ENCODE measurements around the gene ABHD12B. TPM values are rescaled to one million over a fixed set of nuclear protein-coding genes. Genes with fewer than 3 reads are reported as not detected.

ABHD12B gene
- total and polyA plus RNA-seq, 9 of the 15 experiments (the other 6 are each of a cell fraction or from before 2014, with no cell fraction given): not detected

- TF ChIP-seq RNF219 (CRISPR knock-in tag; IDR thresholded peaks at IDR 0.05) (no peak), ZBTB49 (CRISPR knock-in tag; IDR thresholded peaks at IDR 0.05; ENCODE audit: borderline replicate concordance) (no peak), GTF2B (IDR thresholded peaks at IDR 0.05; ENCODE audit: extremely low read depth, insufficient read length) (no peak)
Measured at GRCh38 chr14:50943943-50944646, 72.2 kb downstream of the ABHD12B start, which contains the start of gene PYGL (continued).
